ENCODE results near the gene CERS6.

Gene CERS6

GRCh38 chr2:168568476-168569267, 112.6 kb downstream of the CERS6 start:
- no peak for DNase-seq (ENCODE audit: low read depth in 2 of 2)

DNA sequence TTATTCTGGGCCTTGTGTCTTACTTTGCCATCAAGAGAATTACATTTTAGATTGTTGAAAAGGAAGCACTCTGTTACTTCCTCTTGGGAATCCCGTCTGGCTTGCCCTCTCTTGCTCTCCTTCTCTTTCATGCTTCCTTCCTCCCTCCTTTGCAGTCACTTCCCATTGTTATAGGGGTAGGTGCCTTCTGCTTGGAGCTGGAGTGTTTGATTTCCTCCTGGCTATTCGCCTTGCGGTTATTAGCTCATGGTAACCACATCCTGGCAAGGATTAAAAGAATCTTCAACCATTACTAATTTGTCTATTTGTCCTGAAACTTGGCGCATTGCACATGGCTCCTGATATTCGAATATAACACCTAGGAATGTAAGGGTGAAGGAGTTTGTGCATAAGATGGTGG, 115.0 kb downstream of the CERS6 start:
- no peak for DNase-seq (ENCODE audit: low read depth in 2 of 2)

DNA sequence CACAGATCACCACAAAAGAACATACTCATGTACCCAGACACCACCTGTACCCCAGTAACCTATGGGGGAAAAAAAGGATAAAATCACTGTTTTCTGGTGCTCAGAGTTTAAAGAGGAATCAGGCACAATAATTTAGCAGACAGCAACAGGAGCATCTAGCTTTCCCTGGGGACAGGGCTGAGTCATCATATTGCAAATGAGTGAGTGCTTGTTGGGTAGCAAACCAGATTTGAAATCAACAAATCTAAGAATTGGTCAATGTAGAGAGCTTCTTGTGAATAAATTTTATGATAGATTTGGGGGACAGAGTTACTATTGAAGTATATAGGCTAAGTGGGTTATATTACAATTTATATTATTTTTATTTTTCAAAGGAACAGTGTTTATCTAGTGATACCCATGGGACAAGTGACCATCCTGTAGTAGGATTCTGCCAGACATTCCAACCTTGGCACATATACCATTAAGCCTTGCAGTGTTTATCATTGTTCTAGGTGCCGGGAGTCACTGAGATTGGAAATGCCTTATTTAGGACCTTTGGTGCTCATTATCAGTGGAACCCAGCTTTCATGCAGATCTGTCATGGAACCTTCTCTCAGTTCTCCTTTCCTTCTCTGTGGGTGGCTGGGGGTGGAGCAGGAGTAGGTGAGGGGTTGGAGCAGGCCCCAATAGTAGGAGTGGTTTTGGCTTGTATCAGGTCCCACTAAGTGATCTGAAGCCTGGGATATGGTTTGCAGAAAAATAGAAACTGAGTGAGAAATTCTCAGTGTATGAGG, 117.2 kb downstream of the CERS6 start:
- DNase-seq (ENCODE audit: low read depth in 2 of 2): no peak

- DNase-seq (ENCODE audit: low read depth in 2 of 2): no peak
Observed at GRCh38 chr2:168574856-168575630, 119.0 kb downstream of the CERS6 start.

- DNase-seq (ENCODE audit: low read depth in 2 of 2): no peak
Observed at GRCh38 chr2:168577885-168578284, 121.8 kb downstream of the CERS6 start.

- no peak for DNase-seq (ENCODE audit: low read depth in 2 of 2)
Observed at GRCh38 chr2:168583064-168583709, 127.1 kb downstream of the CERS6 start.

DNA sequence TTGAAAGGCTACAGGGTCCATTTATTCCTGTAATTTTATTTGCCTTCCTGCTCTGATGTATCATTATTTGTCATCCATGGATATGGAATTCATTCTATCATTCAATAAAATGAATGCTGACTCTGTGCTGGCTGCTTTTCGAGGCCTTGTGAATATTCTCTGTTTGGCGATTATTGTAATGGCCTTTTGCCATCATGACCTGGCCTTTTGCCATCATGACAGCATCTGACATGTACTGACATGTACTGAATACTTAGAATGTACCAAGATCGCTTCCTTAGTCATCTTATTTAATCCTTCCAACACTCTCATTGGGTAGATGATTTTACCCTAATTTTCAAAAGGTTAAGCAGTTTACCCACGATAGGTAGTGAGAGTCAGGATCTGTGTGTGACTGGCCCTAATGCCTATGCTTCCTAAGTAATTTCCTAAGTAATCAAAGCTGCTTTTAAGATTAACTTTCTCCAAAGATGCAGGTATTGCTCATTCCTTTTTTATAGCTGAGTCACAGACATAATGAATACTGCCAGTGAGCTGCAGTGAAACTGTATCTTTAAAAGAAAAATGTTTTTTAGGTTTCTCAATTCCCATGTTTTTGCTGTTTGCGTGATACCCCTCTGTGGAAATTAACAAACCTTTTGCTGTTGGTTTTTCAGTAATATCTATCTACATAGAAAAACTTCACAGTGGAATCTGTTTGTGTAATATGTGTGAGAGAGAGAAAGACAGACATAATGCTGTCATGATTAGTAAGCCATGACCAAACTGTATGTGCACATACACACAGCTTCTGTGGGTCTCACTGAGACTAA, 127.8 kb downstream of the CERS6 start:
- no peak for DNase-seq (ENCODE audit: low read depth in 2 of 2)

DNA sequence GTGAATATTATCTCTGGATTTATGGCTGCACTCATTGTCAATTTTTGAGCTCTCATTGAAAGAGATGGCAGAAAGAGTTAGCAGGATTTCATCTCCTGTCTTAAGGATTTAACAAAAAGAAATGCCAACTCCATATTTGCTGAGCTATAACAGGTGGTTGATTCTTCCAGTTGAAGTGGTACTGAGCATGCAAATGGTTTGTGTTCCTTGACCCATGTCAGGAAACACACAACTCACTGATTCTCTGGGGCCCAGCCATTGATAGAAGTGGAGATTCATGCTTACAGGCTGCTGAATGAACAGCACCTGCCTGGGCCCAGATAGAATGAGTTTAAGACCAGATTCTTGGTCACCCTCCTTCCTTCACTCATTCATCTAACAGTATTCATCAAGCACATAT, 128.8 kb downstream of the CERS6 start:
- no peak for DNase-seq (ENCODE audit: low read depth in 2 of 2)

DNA sequence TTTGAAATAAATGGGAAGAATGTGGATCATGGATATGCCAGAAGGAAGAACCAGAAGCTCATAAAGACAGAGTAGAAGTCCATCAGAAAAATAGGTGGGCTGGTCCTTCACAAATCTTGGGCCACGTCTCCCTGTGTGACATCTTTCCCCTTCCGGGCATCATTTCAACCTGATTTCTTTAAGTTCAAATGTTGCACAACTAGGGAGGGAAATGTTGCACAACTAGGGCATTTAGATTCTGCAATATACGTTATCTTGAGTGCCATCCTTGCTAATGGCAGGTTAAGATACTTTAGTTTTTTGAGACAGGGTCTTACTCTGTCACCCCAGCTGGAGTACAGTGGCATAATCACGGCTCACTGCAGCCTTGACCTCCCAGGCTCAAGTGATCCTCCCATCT, 129.6 kb downstream of the CERS6 start:
- DNase-seq (ENCODE audit: low read depth in 2 of 2): no peak

GRCh38 chr2:168587307-168587706, 131.2 kb downstream of the CERS6 start:
- no peak for DNase-seq (ENCODE audit: low read depth in 2 of 2)

DNA sequence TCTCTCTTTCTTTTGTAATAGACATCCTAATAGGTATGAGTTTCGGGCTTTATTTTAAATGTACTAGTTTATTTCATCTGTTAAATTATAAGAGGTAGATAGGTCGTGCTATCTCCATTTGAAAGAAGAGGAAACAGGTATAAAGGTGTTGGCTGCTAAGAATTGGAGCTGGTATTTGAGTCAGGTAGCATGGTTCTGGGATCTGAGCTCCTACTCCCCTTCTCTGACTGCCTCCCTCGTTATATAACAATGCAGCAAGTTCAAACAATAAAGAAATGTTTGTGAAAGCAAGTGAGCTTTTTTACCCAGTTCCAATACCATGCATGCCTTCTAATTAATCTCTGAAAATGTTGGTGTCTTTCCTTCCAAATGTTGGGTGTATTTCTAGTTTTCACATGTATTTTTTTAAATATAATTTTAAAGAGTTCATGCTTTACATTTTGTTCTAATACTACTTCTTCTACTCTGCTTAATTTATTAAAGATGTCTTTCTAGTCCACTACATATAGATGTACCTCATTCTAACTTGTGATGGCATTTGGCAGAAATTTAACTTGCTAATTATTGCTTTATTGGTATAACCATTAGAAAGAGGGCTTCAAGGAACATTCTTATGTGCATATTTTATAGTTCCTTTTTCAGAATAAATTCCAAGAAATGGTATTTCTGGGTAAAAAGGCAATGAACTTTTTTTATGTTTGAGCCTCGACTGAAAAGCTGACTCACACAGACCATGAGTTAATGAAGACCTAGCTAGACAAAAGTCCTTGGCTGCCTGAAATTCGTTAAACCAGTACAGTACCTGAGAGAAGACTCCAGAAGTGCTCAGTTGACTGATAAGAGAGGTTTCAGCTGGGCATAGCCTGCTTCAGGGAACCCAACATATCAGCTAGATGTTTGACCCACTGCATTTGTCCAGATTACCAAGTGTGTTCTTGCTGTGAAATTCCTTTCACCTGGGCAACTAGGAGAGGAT, 133.5 kb downstream of the CERS6 start:
- DNase-seq (ENCODE audit: low read depth in 2 of 2): no peak

- DNase-seq (ENCODE audit: low read depth in 2 of 2): no peak
Observed at GRCh38 chr2:168592181-168592831, 136.2 kb downstream of the CERS6 start.

DNA sequence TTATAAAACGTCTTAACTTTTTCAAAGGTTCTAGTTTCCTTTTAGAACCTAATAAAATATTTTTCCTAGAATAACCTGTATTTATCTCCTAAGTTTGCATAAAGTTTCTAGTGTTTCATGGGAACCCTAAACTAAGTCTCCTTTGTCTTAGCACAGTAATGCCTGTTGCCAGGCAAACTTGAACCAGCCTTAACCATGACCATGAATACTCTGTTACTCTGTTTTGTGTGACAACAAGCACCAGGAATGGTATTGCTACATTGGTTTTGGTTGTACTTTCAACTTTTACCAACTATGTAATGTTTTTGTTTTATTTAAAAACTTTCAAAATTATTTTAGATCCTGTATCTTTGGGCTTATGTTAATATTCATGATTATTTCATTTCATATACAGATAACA, 137.6 kb downstream of the CERS6 start:
- no peak for DNase-seq (ENCODE audit: low read depth in 2 of 2)

DNA sequence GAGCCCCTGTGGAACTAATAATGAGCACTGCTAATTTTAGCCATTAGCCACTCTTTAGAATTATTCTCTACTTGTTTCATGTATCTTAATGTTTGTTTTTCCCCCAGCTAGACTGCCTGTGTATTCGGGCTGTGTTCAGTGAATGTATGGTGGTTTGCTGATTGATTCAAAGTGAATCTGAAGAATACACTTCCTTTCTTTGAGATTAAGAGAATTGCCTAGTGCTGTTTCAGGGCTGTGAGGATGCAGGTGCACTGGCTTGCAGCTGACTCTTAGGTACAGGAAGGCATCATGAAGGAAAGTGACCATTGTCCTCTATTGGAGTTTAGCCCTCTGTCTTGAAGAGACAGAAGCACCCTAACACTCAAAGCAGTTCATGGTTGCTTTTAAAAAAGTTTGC, 138.7 kb downstream of the CERS6 start:
- no peak for DNase-seq (ENCODE audit: low read depth in 2 of 2)

- DNase-seq (ENCODE audit: low read depth in 2 of 2): no peak
Observed at GRCh38 chr2:168596881-168597655, 141.0 kb downstream of the CERS6 start.

- no peak for DNase-seq (ENCODE audit: low read depth in 2 of 2)
Observed at GRCh38 chr2:168599738-168600137, 143.7 kb downstream of the CERS6 start.

- no peak for DNase-seq (ENCODE audit: low read depth in 2 of 2)
Observed at GRCh38 chr2:168600949-168601348, 144.9 kb downstream of the CERS6 start.

GRCh38 chr2:168601741-168602140, 145.7 kb downstream of the CERS6 start:
- no peak for DNase-seq (ENCODE audit: low read depth in 2 of 2)

DNA sequence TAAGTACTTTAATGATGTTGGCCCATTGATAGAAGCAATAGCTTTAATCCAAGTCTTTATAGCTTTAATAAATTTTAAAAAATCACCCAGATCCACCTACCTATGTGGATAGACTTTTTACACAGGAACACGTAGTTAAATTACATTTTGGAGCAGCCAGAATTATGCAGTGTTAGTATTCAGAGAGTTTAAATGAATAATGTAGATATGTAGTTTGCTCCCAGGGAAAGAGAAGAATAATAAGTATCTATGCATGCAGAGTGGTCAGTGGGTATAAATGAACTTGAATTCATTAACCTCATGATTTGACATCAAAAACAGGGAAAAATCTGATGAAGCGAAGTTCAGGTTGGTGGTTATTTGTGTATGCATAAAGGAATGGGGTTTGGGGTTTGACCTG, 146.3 kb downstream of the CERS6 start:
- no peak for DNase-seq (ENCODE audit: low read depth in 2 of 2)

Data from stimulated activated CD4-positive, alpha-beta T cell treated with anti-CD3 and anti-CD28 coated beads, Interleukin-15, amount 100 ng/mL, for 48 hours (primary cell).